GM19467 (cell line): Measurements from ENCODE around the gene KANTR.

Source experiments
- ATAC-seq: cut with Tn5 transposase; IDR thresholded peaks from one replicate; pipeline ENCODE4 v1.9.1; 2021; ENCODE audit warnings: mild to moderate bottlenecking, moderate library complexity; ENCODE audit not compliant: unreplicated experiment

Gene KANTR

DNA sequence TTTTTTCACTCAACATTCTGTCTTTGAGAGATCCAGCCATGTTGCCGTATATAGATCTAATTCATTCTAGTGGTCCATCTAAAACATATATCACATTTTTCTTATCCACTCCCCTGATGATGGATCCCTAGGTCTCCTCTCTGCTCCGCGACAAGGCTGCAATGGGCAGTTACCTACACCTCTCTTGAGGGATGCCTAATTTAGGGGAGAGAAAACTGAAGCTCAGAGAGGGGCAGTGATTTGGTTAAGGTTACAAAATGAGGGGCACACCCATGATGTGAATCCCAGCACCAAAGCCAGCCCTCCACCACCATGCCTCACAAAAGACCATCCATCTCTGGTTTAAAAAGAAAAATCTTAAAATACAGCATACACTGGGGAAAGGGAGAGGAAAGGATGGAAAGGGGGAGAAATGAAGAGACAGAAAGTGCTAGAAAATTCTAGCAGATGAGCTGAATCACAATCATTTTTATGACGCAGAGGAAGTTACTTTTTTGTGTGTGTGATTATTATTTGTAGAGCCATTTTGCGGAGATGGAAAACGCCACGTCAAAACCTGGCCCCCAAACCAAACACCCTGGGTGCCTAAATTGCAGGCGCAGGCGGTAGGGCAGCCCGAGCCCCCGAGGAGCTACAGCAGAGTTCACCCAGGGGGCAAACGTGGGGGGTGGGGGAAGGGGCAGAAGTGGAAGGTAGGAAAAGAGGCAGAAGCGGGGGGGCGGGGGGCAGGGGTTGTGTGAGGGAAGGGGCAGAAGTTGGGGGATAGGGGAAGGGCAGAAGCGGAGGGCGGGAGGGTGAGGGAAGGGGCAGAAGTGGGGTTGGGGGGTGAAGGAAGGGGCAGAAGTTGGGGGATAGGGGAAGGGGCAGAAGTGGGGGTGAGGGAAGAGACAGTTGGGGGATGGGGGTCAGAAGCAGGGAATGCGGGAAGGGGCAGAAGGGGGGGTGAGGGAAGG is 13.0 kb upstream of the KANTR start:
- no peak for ATAC-seq

DNA sequence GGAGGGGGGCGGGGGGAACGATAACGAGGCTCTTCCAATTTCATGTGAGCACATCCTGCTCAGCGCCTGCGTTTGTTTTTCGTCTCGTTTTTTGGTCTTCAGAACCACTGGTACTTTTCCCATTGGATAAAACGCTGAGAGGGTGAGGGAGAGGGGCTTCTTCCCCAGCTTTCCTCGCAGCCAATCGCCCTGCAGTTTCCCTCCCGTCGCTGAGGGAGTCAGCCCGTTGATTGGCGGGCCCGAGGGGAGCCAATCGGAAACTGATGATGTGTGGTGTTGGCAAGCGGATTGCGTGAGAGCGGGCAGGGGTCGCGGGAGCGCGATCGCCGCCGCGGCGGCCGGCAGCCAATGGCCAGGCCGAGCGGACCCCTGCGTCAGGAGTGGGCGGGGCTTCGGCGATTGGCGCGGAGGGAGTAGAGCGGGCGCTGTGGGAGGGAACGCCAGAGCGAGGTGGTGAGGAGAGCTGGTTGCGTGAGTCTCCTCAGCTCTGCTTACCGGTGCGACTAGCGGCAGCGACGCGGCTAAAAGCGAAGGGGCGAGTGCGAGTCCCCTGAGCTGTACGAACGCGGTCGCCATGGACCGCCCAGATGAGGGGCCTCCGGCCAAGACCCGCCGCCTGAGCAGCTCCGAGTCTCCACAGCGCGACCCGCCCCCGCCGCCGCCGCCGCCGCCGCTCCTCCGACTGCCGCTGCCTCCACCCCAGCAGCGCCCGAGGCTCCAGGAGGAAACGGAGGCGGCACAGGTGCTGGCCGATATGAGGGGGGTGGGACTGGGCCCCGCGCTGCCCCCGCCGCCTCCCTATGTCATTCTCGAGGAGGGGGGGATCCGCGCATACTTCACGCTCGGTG is 11.8 kb upstream of the KANTR start, which contains the start of gene TSPYL2:
TSPYL2 (plus strand) TSS at position 443 of the 848 bp plus-strand sequence; CDS start at position 575, 132 bp downstream.
- peak; percentile 86 for ATAC-seq

DNA sequence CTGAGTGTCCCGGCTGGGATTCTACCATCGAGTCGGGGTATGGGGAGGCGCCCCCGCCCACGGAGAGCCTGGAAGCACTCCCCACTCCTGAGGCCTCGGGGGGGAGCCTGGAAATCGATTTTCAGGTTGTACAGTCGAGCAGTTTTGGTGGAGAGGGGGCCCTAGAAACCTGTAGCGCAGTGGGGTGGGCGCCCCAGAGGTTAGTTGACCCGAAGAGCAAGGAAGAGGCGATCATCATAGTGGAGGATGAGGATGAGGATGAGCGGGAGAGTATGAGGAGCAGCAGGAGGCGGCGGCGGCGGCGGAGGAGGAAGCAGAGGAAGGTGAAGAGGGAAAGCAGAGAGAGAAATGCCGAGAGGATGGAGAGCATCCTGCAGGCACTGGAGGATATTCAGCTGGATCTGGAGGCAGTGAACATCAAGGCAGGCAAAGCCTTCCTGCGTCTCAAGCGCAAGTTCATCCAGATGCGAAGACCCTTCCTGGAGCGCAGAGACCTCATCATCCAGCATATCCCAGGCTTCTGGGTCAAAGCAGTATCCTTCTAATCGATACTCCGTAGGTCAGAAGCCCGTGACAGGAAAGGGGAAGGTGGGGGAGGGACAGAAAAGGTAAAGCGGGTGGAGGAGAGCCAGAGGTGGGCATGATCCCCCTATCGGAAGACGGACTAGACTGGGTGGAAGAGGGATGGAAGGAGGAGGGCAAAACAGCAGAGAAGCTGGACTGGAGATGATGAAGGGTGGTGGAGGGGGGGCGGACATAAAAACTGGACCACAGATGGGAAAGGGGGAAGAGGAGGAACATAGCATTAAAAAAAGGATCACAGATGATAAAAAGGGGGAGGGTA is 10.9 kb upstream of the KANTR start:
- no peak for ATAC-seq

DNA sequence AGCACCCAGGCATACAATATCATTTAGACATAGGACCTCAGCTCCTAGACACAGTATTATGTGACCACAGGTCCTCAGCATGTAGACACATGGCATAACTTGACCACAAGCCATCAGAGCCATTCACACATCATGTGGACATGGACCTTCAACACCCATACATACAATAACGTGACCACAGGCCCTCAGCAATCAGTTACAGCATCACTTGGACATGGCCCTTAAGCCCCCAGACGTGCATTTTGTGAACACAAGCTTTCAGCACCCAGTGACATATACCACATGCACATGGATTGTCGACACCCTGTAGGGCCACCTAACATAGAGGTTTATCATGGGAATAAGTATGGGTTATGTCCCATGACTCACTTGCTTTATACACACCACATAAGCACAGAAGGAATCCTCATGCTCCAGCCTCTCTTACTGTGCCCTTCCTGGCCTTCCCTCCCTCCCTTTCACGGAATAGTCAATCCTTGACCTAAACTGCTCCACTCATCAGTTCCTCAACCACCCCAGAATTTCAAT is 9.8 kb upstream of the KANTR start:
- ATAC-seq = no peak

- ATAC-seq = no peak
Observed at GRCh38 chrX:53084863-53085262, 9.1 kb upstream of the KANTR start.

DNA sequence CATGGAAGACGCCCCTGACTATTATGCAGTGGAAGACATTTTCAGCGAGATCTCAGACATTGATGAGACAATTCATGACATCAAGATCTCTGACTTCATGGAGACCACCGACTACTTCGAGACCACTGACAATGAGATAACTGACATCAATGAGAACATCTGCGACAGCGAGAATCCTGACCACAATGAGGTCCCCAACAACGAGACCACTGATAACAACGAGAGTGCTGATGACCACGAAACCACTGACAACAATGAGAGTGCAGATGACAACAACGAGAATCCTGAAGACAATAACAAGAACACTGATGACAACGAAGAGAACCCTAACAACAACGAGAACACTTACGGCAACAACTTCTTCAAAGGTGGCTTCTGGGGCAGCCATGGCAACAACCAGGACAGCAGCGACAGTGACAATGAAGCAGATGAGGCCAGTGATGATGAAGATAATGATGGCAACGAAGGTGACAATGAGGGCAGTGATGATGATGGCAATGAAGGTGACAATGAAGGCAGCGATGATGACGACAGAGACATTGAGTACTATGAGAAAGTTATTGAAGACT is 8.2 kb upstream of the KANTR start:
- ATAC-seq = no peak

- ATAC-seq = no peak
Observed at GRCh38 chrX:53086464-53086863, 7.5 kb upstream of the KANTR start.

DNA sequence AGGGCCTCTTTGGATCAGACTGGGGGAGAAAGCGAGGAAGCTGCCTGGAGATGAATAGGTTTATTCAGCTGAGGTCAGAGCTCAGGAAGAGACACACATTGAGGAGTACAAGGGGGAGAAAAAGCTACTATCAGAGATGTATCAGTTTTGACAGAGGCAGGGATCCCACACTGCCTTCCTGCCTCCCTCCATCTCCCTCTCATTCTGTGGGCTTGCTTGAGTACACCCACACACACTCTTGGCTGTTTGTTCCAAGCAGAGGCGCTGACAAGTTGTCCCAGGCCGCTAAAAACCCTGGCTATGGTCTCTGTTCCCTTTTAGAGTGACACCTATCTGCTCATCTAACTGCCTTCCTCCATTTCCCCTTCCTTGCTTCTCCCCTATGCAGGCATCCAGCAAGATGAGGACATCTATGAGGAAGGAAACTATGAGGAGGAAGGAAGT is 6.5 kb upstream of the KANTR start:
- ATAC-seq = no peak

DNA sequence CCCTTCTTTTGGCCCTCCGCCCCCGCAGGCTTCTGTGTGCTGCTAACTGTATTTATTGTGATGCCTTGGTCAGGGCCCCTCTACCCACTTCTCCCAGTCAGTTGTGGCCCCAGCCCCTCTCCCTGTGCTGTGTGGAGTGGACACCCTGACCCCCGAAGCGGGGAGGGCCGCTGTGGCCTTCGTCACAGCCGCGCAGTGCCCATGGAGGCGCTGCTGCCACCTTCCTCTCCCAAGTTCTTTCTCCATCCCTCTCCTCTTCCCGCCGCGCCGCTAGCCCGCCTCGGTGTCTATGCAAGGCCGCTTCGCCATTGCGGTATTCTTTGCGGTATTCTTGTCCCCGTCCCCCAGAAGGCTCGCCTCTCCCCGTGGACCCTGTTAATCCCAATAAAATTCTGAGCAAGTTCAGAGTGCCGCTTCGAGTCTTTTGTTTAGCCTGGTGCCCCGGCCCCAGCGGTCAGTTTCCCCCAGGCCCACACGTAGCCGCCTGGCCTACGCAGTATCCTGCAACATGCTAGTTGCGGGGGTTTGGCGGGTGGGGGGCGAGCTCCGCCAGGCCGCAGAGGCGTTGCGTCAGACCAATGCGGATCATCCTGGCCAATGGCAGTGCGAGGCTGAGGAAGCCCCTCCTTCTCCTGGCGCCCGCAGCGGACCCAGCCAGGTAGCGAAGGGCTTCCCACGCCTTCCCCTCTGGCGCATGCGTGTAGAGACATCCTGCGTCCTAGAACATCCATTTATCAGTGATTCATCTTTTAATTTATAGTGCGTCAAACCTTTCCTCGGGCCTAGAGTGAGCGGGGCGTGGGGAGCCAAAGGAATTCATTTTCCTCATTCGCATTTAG is 5.6 kb upstream of the KANTR start:
- peak; percentile 42 for ATAC-seq

- ATAC-seq = no peak
Observed at GRCh38 chrX:53089224-53089842, 4.6 kb upstream of the KANTR start.

GRCh38 chrX:53089925-53090324 is 4.0 kb upstream of the KANTR start:
- ATAC-seq = no peak

GRCh38 chrX:53091354-53091753 is 2.6 kb upstream of the KANTR start:
- ATAC-seq = no peak

- ATAC-seq = peak; percentile 50
Observed at GRCh38 chrX:53093177-53093655, 726 bp upstream of the KANTR start.

DNA sequence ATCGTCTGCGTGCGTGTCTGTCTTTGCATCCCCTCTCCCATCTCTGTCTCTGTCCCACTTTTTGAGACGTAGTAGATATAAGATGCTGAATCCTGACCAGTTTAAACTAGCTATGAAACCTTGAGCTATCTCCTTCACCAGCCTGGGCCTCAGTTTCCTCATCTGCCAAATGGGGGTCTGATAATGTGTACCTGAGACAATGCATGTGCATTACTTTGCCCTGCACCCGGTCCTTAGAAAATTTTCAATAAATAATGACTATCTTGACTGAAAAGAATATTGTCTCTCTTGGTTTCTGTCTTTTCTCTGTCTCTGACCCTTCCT is 602 bp downstream of the KANTR start:
- no peak for ATAC-seq

GRCh38 chrX:53095796-53096195 is 1.9 kb downstream of the KANTR start:
- ATAC-seq = no peak

DNA sequence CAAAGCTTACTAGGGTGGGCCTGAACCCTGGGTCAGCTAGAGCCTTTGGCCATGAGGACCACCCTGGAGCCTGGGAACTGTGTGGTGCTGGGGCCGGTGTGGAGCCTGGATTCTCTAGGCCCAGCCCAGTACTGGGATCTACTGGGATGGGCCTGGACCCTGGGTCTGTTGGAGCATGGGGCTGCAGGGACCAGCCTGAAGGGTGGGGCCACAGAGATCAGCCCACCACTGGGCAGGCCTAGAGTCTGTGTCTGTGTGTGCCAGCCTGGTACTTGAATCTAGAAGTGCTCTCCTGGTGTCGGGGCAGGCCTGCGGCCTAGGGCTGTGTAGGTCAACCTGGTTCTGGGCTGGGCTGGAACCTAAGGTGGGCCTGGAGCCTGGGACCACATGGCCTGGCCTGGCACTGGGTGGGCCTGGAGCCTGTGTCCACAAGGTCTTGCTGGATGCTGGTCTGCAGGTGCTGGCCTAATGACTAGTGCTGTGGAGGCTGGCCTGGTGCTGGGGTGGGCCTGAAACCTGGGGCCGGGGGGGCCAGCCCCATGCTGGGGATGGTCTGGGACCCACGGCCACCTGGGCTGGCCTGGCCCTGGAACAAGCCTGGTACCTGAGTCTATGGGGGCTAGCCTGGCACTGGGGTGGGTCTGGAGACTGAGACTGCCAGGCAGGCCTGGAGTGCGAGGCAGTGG is 21.1 kb downstream of the KANTR start:
- no peak for ATAC-seq

DNA sequence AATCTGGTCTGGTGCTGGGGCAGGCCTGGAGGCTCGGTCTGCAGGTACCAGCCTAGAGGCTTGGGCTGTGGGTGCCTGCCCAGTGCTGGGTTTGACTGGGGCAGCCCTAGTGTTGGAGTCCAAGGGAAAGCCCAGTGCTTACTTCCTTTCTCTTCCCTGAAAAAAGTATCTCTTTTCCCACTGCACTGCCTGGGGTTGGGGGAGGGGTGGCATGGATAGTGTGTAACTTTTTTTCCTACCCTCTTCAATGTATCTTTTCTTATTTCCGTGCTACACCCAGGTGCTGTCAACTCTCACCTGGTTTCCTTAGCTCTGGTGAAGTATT is 21.6 kb downstream of the KANTR start:
- no peak for ATAC-seq

DNA sequence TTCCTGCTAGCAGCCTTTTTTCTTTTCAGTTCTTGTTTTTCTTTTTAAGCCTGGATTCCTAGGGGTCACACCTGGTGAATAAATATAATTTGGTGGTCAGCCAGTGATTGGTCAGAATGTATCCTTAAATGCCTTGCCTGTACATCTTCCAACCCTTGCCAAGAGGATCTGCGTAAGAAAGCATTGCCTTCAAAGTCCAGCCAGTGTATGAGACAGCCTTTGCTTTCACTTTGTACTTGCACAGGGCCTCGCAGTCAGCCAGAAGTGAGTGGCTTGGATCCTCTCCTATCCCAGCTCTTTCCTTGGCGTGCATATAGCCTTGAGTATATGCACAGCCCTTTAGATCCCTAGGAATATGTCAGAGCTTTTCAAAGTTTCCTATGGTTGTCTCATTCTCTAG is 22.2 kb downstream of the KANTR start:
- ATAC-seq = no peak
